Fibroblast of skin of back (primary cell): Measurements from ENCODE around the gene GOLGA6L7.
"Not testable (repeated sequence)": the region's sequence is repeated elsewhere in the genome, so short reads cannot be mapped to it uniquely, and the experiment has no call there.

Experiments
- DNase-seq: peaks from one replicate; pipeline ENCODE4 v3.0.0-alpha.2; 2013

Gene GOLGA6L7

DNA sequence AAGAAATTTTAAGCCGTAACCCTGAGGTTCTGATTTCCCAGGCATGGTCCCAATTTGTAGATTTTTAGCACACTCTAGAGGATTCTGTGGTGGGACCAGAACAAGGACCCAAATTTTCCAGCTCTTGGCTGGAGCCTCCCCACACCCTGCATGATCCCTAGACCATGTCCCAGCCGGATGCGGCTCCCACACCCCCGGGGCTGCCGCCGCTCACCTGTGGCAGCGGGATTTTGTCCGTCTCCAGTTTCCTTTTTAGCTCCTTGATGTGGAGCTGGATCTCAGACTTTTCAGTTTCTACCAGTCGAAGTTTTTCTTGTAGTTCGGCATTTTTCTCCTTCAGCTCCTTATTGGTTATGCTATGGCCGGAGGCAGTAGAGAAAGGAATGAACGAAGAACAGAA, 4.9 kb downstream of the GOLGA6L7 start:
- DNase-seq = not testable (repeated sequence)

GRCh38 chr15:28842210-28842609, 6.2 kb downstream of the GOLGA6L7 start:
- not testable (repeated sequence) for DNase-seq

DNA sequence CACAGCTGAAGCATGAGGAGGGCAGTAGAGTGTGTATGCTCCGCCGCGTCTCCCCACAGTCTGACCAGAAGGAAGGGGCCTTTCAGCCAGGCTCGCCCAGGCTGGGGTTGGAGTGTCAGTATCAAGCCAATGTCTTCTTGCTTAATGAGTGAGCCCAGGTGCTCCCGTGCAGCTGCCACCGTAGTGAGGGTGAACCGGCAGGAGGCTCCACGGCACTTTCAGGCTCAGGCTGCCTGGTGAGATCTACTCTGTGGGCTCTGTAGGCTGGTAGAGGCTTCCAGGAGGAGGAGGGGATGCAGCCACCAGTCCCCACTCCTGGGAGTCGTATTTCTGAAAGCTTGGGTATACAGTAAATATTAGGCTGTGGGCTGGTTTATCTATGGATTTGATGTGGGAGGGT, 8.2 kb downstream of the GOLGA6L7 start:
- DNase-seq = not testable (repeated sequence)

- not testable (repeated sequence) for DNase-seq
Observed at GRCh38 chr15:28834957-28835585, 13.4 kb downstream of the GOLGA6L7 start.

GRCh38 chr15:28831897-28832587, 16.4 kb downstream of the GOLGA6L7 start:
- peak; percentile 81 for DNase-seq

GRCh38 chr15:28821420-28821819, 27.0 kb downstream of the GOLGA6L7 start:
- DNase-seq = not testable (repeated sequence)

- not testable (repeated sequence) for DNase-seq
Observed at GRCh38 chr15:28819930-28820295, 28.5 kb downstream of the GOLGA6L7 start.

DNA sequence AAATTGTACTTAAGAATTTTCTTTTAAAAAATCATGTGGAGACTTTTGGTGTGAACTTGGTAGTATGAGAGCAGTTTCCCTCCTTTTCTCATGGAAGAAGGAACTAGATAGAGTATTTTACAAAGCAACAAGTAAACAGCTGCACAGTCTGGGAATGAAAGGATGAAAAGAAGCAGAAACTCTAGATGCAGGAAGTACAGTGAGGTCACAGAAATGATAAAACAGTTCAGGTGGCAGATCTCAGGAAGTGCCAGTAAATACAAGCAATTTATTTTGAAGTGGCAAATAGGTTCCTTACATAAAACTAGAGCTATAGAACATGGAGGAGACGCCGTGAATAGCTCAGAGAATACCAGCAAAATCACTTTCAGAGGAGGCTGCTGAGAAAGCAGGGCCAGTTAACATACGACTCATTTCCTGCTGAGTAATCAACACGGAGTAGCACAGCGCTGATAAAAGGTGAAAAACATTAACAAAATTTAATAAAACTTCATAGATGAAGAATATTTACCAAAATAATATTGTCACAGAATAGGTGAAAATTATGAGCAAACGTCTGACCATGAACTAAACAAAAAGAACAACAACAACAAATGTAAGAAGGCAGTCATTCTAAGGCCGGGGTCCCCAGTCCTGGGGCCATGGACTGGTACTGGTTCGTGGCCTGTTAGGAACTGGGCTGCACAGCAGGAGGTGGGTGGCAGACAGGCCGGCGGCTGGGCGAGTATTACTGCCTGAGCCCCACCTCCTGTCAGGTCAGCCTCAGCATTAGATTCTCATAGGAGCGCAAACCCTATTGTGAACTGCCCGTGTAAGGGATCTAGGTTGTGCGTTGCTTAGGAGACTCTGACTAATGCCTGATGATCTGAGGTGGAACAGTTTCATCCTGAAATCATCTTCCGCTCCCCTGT, 29.2 kb downstream of the GOLGA6L7 start:
- DNase-seq = peak; percentile 45

- DNase-seq = not testable (repeated sequence)
Observed at GRCh38 chr15:28818168-28818567, 30.3 kb downstream of the GOLGA6L7 start.

DNA sequence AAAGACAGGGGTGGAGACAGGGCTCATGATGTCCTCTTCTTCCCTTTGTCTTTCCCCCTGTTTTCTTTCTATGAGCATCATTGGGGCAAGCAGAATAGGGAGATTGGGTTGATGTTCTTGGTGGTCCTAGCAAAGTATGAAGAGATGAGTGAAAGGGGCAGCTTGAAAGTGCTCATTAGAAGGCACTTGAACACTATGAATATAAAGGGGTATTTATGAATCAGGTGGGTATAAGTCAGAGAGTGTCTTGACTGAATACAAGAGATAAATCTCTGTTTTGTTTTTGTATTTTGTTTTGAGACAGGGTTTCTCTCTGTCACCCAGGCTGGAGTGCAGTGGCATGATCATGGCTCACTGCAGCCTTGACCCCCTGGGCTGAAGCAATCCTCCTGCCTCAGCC, 34.4 kb downstream of the GOLGA6L7 start:
- DNase-seq = not testable (repeated sequence)

DNA sequence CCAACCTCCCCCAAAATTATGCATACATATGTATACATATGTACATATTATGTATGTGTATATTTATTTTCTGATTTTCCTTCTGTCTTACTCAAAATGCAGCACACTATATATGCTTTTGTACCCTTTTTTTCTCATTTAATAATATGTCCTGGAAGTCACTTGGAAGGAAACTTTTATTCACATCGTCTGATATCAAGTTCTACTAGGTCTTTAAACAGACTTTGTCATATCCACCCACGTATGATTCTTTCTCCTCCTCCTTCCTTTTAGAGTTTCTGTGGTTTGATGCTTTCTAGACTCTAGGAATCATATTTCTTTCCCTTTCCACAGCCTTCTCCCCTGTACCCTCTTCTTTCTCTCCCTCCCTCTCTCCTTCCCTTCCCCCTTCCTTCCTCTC, 35.1 kb downstream of the GOLGA6L7 start:
- DNase-seq = not testable (repeated sequence)

- DNase-seq = not testable (repeated sequence)
Observed at GRCh38 chr15:28811852-28812550, 36.4 kb downstream of the GOLGA6L7 start.

GRCh38 chr15:28810444-28810843, 38.0 kb downstream of the GOLGA6L7 start:
- not testable (repeated sequence) for DNase-seq

- DNase-seq = not testable (repeated sequence)
Observed at GRCh38 chr15:28808136-28808535, 40.3 kb downstream of the GOLGA6L7 start.

DNA sequence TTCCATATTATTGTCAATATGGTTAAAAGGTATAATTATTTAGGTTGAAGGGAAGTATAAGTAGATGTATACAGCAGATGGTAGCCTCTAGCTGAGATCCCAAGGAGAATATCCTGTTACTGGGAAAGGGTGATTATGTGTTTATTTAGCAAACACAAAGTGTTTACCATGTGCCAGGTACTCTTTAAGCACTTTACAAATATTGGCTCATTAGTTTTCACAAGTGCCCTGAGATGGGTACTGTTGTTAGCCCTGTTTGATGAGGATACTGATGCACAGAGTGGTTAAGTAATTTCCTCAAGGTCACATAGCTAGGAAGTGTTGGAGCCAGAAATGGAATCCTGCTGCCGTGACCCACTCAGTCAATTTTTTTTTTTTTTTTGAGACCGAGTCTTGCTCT, 48.1 kb downstream of the GOLGA6L7 start:
- DNase-seq = not testable (repeated sequence)

DNA sequence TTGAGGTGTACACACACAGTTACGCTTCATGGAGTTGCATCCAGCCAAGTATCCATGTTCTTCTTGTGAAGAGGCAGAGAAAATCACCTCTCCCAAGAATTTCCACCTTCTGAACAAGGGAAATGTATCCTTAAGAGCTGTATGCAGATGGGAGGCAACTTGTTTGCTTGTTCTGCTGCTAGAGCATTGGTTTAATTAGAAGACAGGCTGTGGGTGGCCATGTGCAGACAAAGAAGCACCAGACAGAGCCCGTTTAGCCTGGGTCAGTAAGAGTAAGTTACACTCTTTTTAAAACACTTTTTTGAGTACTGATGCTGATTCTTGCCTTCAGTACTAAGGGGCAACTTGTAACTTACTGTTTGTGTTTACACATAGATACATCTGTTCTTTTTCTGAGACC, 50.2 kb downstream of the GOLGA6L7 start:
- not testable (repeated sequence) for DNase-seq

- DNase-seq = not testable (repeated sequence)
Observed at GRCh38 chr15:28794231-28794630, 54.2 kb downstream of the GOLGA6L7 start.
